K562 (cell line): Measurements from ENCODE around the gene ACOT7. TPM values are rescaled to one million over a fixed set of nuclear protein-coding genes. Genes with fewer than 3 reads are reported as not detected.
A peak's percentile ranks its signal among the peaks of the same experiment; 100 is the strongest.

Experiments
- ATF1 ChIP-seq, 2 experiments: fragments of 450-650 bp in 1 of 2; IDR thresholded peaks; 2 replicates each; pipeline ENCODE4 v1.6.1; 2016; ENCODE audit warnings: missing compliant biosample characterization in 1 of 2, missing genetic modification characterization in 1 of 2
- CBFA2T2 ChIP-seq: fragments of 450-650 bp; conservative IDR thresholded peaks from 2 replicates; pipeline ENCODE4 v1.6.1; 2017; ENCODE audit warnings: mild to moderate bottlenecking
- CTCF ChIP-seq, 3 experiments: IDR thresholded peaks in 2 of 3; conservative IDR thresholded peaks in 1 of 3; 2 replicates each; pipeline ENCODE4 v1.5.1; 2011 to 2012; ENCODE audit warnings: low read length in 3 of 3, mild to moderate bottlenecking in 3 of 3, control low read depth in 2 of 3, improper control_type of control experiment in 1 of 3, inconsistent platforms in 1 of 3, low read depth in 1 of 3, mixed read lengths in 1 of 3, moderate library complexity in 1 of 3; ENCODE audit not compliant: insufficient read depth in 2 of 3
- E4F1 ChIP-seq: fragments of 250-450 bp; sonication (Bioruptor Pico); IDR thresholded peaks from 2 replicates; pipeline ENCODE4 v1.5.0; 2021; ENCODE audit warnings: mild to moderate bottlenecking, borderline replicate concordance
- KLF16 ChIP-seq: IDR thresholded peaks from 2 replicates; pipeline ENCODE4 v1.6.1; 2016; ENCODE audit warnings: antibody characterized with exemption
- MEIS2 ChIP-seq: fragments of 450-650 bp; IDR thresholded peaks from 2 replicates; pipeline ENCODE4 v1.6.1; 2014; ENCODE audit warnings: mild to moderate bottlenecking; ENCODE audit not compliant: partially characterized antibody
- MTA2 ChIP-seq: fragments of 450-650 bp; IDR thresholded peaks from 2 replicates; pipeline ENCODE4 v1.6.1; 2016; ENCODE audit warnings: low read depth
- PKNOX1 ChIP-seq: fragments of 450-650 bp; IDR thresholded peaks from 2 replicates; pipeline ENCODE4 v1.6.1; 2016
- SMARCE1 ChIP-seq: fragments of 450-650 bp; IDR thresholded peaks from 2 replicates; pipeline ENCODE4 v1.7.1; 2016; ENCODE audit warnings: mild to moderate bottlenecking
- SOX6 ChIP-seq: fragments of 450-650 bp; IDR thresholded peaks from 2 replicates; pipeline ENCODE4 v1.6.1; 2014; ENCODE audit warnings: mild to moderate bottlenecking
- TEAD1 ChIP-seq, 2 experiments: fragments of 450-650 bp in 1 of 2; sonication (generic) in 1 of 2; formaldehyde crosslinking; IDR thresholded peaks; 2 replicates each; pipeline versions ENCODE4 v1.4.0 to v1.8.0; 2020 to 2022; ENCODE audit warnings: mild to moderate bottlenecking in 2 of 2, missing genetic modification reagents in 1 of 2
- ZBTB9 ChIP-seq: fragments of 450-650 bp; formaldehyde crosslinking; IDR thresholded peaks from 2 replicates; pipeline ENCODE4 v1.4.0; 2020; ENCODE audit warnings: mild to moderate bottlenecking, moderate library complexity
- ZEB2 ChIP-seq: fragments of 450-650 bp; IDR thresholded peaks from 2 replicates; pipeline ENCODE4 v1.6.1; 2016
- ZFX ChIP-seq: sonication (generic); formaldehyde crosslinking; IDR thresholded peaks from 2 replicates; pipeline ENCODE4 v1.8.0; 2022; ENCODE audit warnings: mild to moderate bottlenecking, missing genetic modification reagents, moderate library complexity
- ZNF124 ChIP-seq: sonication (generic); formaldehyde crosslinking; IDR thresholded peaks from 2 replicates; pipeline ENCODE4 v1.8.1; 2022; ENCODE audit warnings: missing genetic modification reagents
- ZNF583 ChIP-seq: fragments of 250-450 bp; sonication (Bioruptor Pico); IDR thresholded peaks from 2 replicates; pipeline ENCODE4 v1.4.0; 2020
- polyA plus RNA-seq, 8 experiments: library from polyadenylated mRNA; depleted of rRNA in 4 of 8; stranded (reverse) in 5 of 8; unstranded in 3 of 8; fragments of >200 nt; fragmentation: Nextera tagmentation in 2 of 8; fragmentation: Illumina TruSeq in 1 of 8; extraction: Ambion mirVana in 2 of 8; extraction: Trizol in 1 of 8; gene quantifications; 2 replicates each; pipeline versions ENCODE4 v1.2.1 to v1.2.3, GENCODE V29; 2011 to 2014; ENCODE audit warnings: inconsistent platforms in 1 of 8, missing spikeins in 1 of 8
- total RNA-seq, 7 experiments: library from RNA; depleted of rRNA in 6 of 7; stranded (reverse); fragments of >200 nt in 6 of 7; fragmentation: Illumina TruSeq in 2 of 7; extraction: Trizol in 2 of 7; gene quantifications; 2 replicates each; pipeline versions ENCODE4 v1.2.1 to v1.2.3, GENCODE V29; 2011 to 2021; ENCODE audit warnings: low replicate concordance in 1 of 7
- TF ChIP-seq, protein P1 (sequence below): IDR thresholded peaks from 2 replicates; pipeline ENCODE4 v1.6.1; 2016; ENCODE audit warnings: missing genetic modification characterization, missing compliant biosample characterization
- TF ChIP-seq, protein P2 (sequence below), 2 experiments: IDR thresholded peaks; 2 replicates each; pipeline ENCODE4 v1.6.1; 2011; ENCODE audit warnings: borderline replicate concordance in 1 of 2, control low read depth in 1 of 2, low read depth in 1 of 2, low read length in 1 of 2, mild to moderate bottlenecking in 1 of 2, mixed read lengths in 1 of 2, moderate library complexity in 1 of 2; ENCODE audit not compliant: insufficient read depth in 1 of 2, insufficient read length in 1 of 2, poor library complexity in 1 of 2, severe bottlenecking in 1 of 2; ENCODE audit errors: extremely low read depth in 1 of 2

ACOT7 gene
- total and polyA plus RNA-seq, 9 of the 15 experiments (the other 6 are each of a cell fraction or from before 2014, with no cell fraction given): 7.0 to 92.6 (median 37.2) TPM

DNA sequence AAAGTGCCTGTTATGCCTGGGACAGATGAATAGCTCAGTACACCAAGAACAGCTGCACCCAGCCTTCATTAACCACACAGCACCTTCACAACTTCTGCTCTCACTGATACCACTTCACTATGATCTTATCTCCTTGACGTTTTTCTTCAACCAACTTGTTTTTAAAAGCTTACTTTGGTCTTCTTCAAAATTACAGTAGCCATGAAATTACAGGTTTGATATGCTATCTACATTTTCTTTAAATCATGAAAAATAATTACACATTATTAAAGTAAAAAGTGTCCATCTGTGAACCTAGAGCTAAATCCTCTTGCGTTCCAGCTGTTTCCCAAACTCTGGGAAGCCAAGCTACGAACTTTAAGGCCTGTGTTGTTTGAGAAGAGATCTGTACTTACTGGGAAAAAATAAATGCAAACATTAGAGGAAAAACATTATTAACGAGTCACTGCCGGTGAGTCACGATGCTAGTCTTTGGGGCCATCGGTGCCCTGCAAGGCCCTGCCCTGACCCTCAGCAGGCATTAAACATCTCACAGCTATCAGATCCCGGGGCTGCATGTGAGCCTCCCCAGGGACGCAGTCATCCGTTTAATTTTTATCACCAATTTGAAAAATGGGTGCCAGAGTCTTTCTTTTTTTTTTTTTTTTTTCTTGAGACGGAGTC, 76.3 kb downstream of the ACOT7 start (continued):
- TF ChIP-seq ATF1 (CRISPR knock-in tag; IDR thresholded peaks at IDR 0.05) (no peak), ATF1 (tag; IDR thresholded peaks at IDR 0.05) (0 out of 2 replicates have a peak, but pooled peaks have one; percentile 17), ZNF124 (CRISPR knock-in tag) (no peak), SMARCE1 (peak; percentile 69; the same call in 1 of the 2 replicates), CBFA2T2 (peak; percentile 73), ZFX (CRISPR knock-in tag) (0 out of 2 replicates have a peak, but pooled peaks have one; percentile 34), ZNF583 (CRISPR knock-in tag) (no peak), PKNOX1 (peak; percentile 17; the same call in 1 of the 2 replicates), MEIS2 (peak; percentile 32), ZEB2 (0 out of 2 replicates have a peak, but pooled peaks have one; percentile 24), ZBTB9 (CRISPR knock-in tag) (no peak), TEAD1 (CRISPR knock-in tag; IDR thresholded peaks at IDR 0.05) (no peak), CTCF (IDR thresholded peaks at IDR 0.05 in 2 of 3, conservative IDR thresholded peaks at IDR 0.05 in 1 of 3; ENCODE audit: insufficient read depth in 2 of 3, low read depth in 1 of 3, low read length in 3 of 3) (no peak), KLF16 (peak; percentile 51; the same call in 1 of the 2 replicates), SOX6 (peak; percentile 13; the same call in 1 of the 2 replicates), MTA2 (peak; percentile 75), E4F1 (CRISPR knock-in tag) (no peak)
- TF ChIP-seq, protein P1, sequence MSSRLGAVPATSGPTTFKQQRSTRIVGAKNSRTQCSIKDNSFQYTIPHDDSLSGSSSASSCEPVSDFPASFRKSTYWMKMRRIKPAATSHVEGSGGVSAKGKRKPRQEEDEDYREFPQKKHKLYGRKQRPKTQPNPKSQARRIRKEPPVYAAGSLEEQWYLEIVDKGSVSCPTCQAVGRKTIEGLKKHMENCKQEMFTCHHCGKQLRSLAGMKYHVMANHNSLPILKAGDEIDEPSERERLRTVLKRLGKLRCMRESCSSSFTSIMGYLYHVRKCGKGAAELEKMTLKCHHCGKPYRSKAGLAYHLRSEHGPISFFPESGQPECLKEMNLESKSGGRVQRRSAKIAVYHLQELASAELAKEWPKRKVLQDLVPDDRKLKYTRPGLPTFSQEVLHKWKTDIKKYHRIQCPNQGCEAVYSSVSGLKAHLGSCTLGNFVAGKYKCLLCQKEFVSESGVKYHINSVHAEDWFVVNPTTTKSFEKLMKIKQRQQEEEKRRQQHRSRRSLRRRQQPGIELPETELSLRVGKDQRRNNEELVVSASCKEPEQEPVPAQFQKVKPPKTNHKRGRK (tag): no peak
- TF ChIP-seq, protein P2, sequence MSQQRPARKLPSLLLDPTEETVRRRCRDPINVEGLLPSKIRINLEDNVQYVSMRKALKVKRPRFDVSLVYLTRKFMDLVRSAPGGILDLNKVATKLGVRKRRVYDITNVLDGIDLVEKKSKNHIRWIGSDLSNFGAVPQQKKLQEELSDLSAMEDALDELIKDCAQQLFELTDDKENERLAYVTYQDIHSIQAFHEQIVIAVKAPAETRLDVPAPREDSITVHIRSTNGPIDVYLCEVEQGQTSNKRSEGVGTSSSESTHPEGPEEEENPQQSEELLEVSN (IDR thresholded peaks at IDR 0.05; ENCODE audit: borderline replicate concordance in 1 of 2, extremely low read depth in 1 of 2, insufficient read depth in 1 of 2, insufficient read length in 1 of 2, low read depth in 1 of 2, low read length in 1 of 2, poor library complexity in 1 of 2, severe bottlenecking in 1 of 2): no peak
